Right ventricle myocardium inferior (tissue), 1 donor: ENCODE results near the gene STYK1. TPM values are rescaled to one million over a fixed set of nuclear protein-coding genes. Genes with fewer than 3 reads are reported as not detected.
"Not testable (repeated sequence)": the region's sequence is repeated elsewhere in the genome, so short reads cannot be mapped to it uniquely, and the experiment has no call there.

Experiments used
- ATAC-seq: fragments of 200-7000 bp; cut with Tn5 transposase; one replicate; pipeline ENCODE4 v1.9.1; 2020; ENCODE audit warnings: mild to moderate bottlenecking, moderate library complexity
- DNase-seq: peaks from one replicate; pipeline ENCODE4 v3.0.0; 2021; ENCODE audit errors: missing footprints
- intact Hi-C: fragments of 100-400 bp; cut with DNase I; formaldehyde crosslinking; loops from one replicate; pipeline ENCODE4 v1.11.0; 2022
- total RNA-seq: library from RNA; stranded (reverse); fragmentation: NEBNext Ultra II Directional; extraction: Animal tissue kit (Norgen Biotek cat#: 25700); gene quantifications from one replicate; pipeline ENCODE4 v1.2.1, GENCODE V29; 2021
- donor health status: DM: no; HTN: yes; CAD: no; lungs with severe emphysema.

The STYK1 gene
- total RNA-seq, 1 donor from 2014 or later = not detected

DNA sequence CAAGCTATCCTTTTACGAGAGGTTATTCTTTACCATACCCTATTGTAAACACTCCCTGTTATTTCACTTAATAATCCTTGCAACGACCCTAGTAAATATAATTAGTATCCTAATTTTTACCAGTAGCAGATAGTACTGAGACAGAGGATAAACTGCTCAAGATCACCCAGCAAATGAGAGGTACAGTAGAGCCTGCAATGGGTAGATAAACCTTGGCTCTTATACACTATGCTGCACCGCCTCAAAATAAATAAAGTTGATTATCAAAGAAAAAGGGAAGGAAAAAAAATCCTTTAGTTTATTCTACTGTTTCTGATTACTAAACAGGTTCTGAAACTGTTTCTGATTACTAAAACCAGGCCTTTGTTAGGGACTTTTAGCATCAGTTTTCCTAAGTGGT is 26.7 kb upstream of the STYK1 start:
- no peak for DNase-seq
- ATAC-seq = no peak
- intact Hi-C loops = no loop called here

- no peak for ATAC-seq
These were observed 24.0 kb upstream of the STYK1 start for GRCh38 chr12:10697862-10698261.

GRCh38 chr12:10697156-10697555 is 23.3 kb upstream of the STYK1 start:
- intact Hi-C loops = no loop called here
- ATAC-seq = no peak
- DNase-seq = no peak

More at GRCh38 chr12:10697862-10698261, 24.0 kb upstream of the STYK1 start:
- intact Hi-C loops = no loop called here
- no peak for DNase-seq

DNA sequence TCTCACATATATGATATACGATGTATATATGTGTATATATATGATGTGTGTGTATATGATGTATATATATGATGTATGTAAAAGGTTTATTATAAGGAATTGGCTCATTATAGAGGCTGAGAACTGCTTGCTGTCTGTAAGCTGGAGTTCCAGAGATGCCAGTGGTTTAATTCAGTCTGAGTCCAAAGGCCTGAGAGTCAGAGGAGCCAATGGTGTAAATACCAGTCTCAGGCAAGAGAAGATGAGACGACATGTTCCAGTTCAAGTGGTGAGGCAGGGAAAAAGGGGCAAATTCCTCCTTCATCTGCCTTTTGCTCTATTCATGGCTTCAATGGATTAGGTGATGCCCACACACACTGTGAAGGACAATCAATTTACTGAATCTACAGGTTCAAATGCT is 17.1 kb upstream of the STYK1 start:
- intact Hi-C loops = no loop called here
- ATAC-seq = no peak
- DNase-seq = no peak

GRCh38 chr12:10689146-10689545 is 15.3 kb upstream of the STYK1 start:
- intact Hi-C loops = no loop called here
- ATAC-seq = no peak
- DNase-seq = no peak

GRCh38 chr12:10688042-10688441 is 14.2 kb upstream of the STYK1 start:
- intact Hi-C loops = no loop called here
- no peak for ATAC-seq
- no peak for DNase-seq

DNA sequence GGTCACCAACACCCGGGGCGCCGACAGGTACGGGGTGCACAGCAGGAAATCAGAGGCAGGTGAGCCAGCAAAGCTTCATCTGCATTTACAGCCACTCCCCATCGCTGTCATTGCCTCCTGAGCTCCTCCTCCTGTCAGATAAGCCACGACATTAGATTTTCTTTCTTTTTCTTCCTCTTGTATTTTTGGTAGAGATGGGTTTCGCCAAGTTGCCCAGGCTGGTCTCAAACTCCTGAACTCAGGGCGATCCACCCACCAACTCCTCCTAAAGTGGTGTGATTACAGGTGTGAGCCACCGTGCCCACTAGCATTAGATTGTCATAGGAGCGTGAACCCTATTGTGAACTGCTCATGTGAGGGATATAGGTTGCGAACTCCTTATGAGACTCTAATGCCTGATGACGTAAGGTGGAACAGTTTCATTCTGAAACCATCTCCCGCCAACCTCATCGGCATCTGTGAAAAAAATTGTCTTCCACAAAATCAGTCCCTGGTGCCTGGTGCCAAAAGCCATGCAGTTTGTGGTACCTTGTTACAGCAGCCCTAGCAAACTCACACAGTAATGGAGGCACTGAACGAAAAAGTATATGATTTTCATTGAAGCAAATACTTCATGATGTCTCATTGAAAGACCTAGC is 1.5 kb downstream of the STYK1 start:
- intact Hi-C loops = no loop called here
- no peak for DNase-seq
- ATAC-seq = no peak

- DNase-seq (no peak), ATAC-seq (no peak)
- intact Hi-C loops = no loop called here
These were observed 4.3 kb downstream of the STYK1 start for GRCh38 chr12:10669533-10669932.

DNA sequence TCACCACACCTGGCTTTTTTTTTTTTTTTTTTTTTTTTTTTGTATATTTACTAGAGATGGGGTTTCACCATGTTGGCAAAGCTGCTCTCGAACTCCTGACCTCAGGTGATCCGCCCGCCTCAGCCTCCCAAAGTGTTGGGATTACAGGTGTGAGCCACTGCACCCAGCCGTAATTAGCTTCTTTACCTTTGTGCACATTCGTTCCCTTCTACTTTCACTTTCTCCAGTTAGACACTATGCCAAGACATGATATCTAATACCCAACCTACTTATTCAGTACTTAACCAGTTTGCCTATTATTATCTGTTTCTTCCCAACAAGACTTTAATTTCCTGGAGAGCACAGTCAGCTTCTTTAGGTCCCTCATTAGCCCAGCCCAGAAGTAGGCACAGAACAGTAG is 5.3 kb downstream of the STYK1 start:
- no peak for ATAC-seq
- no peak for DNase-seq
- intact Hi-C loops = no loop called here

DNA sequence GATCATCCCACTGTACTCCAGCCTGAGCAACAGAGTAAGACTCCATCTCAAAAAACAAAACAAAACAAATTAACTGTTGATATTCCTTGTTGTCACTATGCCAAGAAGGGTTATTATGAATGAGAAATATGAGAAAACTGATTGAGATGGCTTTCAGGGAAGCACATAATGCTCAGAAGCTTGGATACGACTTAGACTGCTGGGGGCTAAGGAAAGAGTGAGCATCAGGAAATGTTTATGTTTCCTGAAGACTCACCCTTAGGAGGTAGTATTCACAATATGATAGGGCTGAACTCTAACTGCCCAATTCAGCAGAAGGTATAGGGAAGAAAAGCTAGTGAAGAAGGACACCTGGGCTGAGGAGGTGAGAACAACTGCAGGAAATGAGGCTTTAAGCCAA is 6.3 kb downstream of the STYK1 start:
- intact Hi-C loops = no loop called here
- no peak for DNase-seq
- ATAC-seq = no peak

- intact Hi-C loops = no loop called here
These were observed 9.4 kb downstream of the STYK1 start for GRCh38 chr12:10664499-10664898.

GRCh38 chr12:10663869-10664268 is 10.0 kb downstream of the STYK1 start:
- no peak for ATAC-seq
- intact Hi-C loops = no loop called here
- no peak for DNase-seq

More at GRCh38 chr12:10664499-10664898, 9.4 kb downstream of the STYK1 start:
- ATAC-seq (no peak), DNase-seq (no peak)

GRCh38 chr12:10661338-10661737 is 12.5 kb downstream of the STYK1 start:
- ATAC-seq (no peak), DNase-seq (no peak)
- intact Hi-C loops = no loop called here

- intact Hi-C loops = loop anchor here (10.0 kb wide), 1 partner anchor 69 kb away; no protein-coding TSS in a partner anchor
- DNase-seq = no peak
- no peak for ATAC-seq
These were observed 19.8 kb downstream of the STYK1 start for GRCh38 chr12:10654003-10654402.

DNA sequence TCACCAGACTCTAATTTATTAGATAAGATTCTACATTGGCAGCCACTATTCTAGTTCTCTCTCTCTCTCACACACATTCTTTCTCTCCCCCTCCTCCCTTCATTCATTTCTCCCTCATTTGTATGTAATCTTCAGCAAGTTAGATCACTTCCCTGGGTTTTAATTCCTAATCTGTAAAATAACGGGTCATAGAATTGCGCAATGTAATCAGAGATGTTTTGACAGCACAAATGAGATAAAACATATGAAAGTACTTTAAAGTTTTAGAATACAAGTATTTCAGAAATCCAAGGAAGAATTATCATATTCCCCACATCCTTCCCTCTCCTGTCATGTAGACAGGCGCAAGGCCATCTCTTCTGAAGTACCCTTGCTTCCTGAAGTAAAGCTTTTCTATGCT is 21.7 kb downstream of the STYK1 start:
- no peak for DNase-seq
- intact Hi-C loops = loop anchor here (10.0 kb wide), 1 partner anchor 67 kb away; no protein-coding TSS in a partner anchor
- ATAC-seq = no peak

GRCh38 chr12:10646576-10646975 is 27.3 kb downstream of the STYK1 start:
- ATAC-seq, intact Hi-C loops, DNase-seq: not testable (repeated sequence)

GRCh38 chr12:10645910-10646309 is 27.9 kb downstream of the STYK1 start:
- DNase-seq = no peak
- no peak for ATAC-seq
- intact Hi-C loops = no loop called here

DNA sequence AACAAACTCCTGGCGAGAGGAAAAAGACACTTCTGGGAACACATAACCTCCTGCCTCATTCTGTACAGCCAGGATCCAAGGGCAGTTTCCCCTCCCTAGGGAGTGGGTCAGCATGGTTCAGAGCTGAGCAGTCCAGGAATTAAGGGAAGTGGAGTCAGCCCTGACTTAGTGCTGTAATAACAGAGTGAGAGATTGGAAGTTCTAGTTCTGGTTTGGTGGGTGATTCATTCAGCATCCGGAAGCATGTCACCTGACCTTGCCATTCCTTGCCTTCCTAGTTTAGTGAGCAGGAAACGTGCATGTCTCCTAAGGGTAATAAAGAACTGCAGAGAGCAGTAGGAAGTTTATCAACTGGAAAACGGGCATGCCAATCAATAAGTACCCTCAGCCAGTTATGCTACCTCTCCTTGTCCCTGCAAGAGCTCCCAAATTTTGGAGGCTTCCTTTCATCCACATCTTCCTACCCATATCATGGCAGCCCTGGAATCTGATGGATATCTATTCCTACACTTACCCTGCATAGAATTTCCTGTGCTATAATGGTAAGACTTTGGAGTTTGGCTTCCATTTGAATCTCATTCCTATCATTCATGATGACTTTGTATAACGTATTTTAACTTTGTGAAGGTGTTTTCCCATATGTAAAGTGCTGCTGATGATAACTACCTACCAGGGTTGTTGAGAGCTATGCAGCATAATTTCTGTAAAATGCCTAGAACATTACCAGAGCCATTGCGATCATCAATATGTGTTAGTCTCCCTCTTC is 31.9 kb downstream of the STYK1 start:
- no peak for ATAC-seq
- intact Hi-C loops = no loop called here
- DNase-seq = no peak

GRCh38 chr12:10638728-10639127 is 35.1 kb downstream of the STYK1 start:
- intact Hi-C loops = no loop called here
- no peak for ATAC-seq
- no peak for DNase-seq

- ATAC-seq (no peak), DNase-seq (no peak)
- intact Hi-C loops = no loop called here
These were observed 37.2 kb downstream of the STYK1 start for GRCh38 chr12:10636611-10637010.
